K562 (cell line): ENCODE measurements around the gene BHLHE40. TPM values are rescaled to one million over a fixed set of nuclear protein-coding genes. Genes with fewer than 3 reads are reported as not detected.

Experiments used
- CHD7 ChIP-seq: fragments of 200-600 bp; sonication (generic); IDR thresholded peaks from one replicate; pipeline ENCODE4 v1.6.1; 2012; ENCODE audit warnings: mild to moderate bottlenecking, low read depth, low read length, inconsistent platforms
- DPF2 ChIP-seq: fragments of 450-650 bp; IDR thresholded peaks from 2 replicates; pipeline ENCODE4 v1.6.1; 2016
- RERE ChIP-seq: sonication (generic); formaldehyde crosslinking; IDR thresholded peaks from 2 replicates; pipeline ENCODE4 v1.8.0; 2023; ENCODE audit warnings: missing genetic modification reagents, mild to moderate bottlenecking, borderline replicate concordance
- SFPQ ChIP-seq: fragments of 200-400 bp; formaldehyde crosslinking; IDR thresholded peaks from 2 replicates; pipeline ENCODE4 v1.6.1; 2017; ENCODE audit warnings: mild to moderate bottlenecking, low read depth, low read length, moderate library complexity
- TEAD2 ChIP-seq: fragments of 450-650 bp; IDR thresholded peaks from 2 replicates; pipeline ENCODE4 v1.6.1; 2016; ENCODE audit warnings: missing genetic modification characterization, control low read depth, missing compliant biosample characterization
- ZNF75A ChIP-seq: fragments of 450-650 bp; formaldehyde crosslinking; IDR thresholded peaks from 2 replicates; pipeline ENCODE4 v1.4.0; 2020; ENCODE audit warnings: mild to moderate bottlenecking
- polyA plus RNA-seq, 8 experiments: library from polyadenylated mRNA; depleted of rRNA in 4 of 8; stranded (reverse) in 5 of 8; unstranded in 3 of 8; fragments of >200 nt; fragmentation: Nextera tagmentation in 2 of 8; fragmentation: Illumina TruSeq in 1 of 8; extraction: Ambion mirVana in 2 of 8; extraction: Trizol in 1 of 8; gene quantifications; 2 replicates each; pipeline versions ENCODE4 v1.2.1 to v1.2.3, GENCODE V29; 2011 to 2014; ENCODE audit warnings: inconsistent platforms in 1 of 8, missing spikeins in 1 of 8
- total RNA-seq, 7 experiments: library from RNA; depleted of rRNA in 6 of 7; stranded (reverse); fragments of >200 nt in 6 of 7; fragmentation: Illumina TruSeq in 2 of 7; extraction: Trizol in 2 of 7; gene quantifications; 2 replicates each; pipeline versions ENCODE4 v1.2.1 to v1.2.3, GENCODE V29; 2011 to 2021; ENCODE audit warnings: low replicate concordance in 1 of 7

The BHLHE40 gene
- total and polyA plus RNA-seq, 9 of the 15 experiments (the other 6 are each of a cell fraction or from before 2014, with no cell fraction given) = 12.0 to 83.9 (median 31.4) TPM

- TF ChIP-seq CHD7 = no peak
- peak; percentile 62 for TF ChIP-seq DPF2
- no peak for TF ChIP-seq SFPQ
- no peak for TF ChIP-seq RERE (CRISPR knock-in tag)
- TF ChIP-seq ZNF75A = peak; percentile 46
- TF ChIP-seq TEAD2 (tag) = peak; percentile 1; the same call in 1 of the 2 replicates
Observed at GRCh38 chr3:4988983-4989834, 10.0 kb downstream of the BHLHE40 start (continued).
